ENCODE data around the gene ZNF197.

Gene ZNF197

DNA sequence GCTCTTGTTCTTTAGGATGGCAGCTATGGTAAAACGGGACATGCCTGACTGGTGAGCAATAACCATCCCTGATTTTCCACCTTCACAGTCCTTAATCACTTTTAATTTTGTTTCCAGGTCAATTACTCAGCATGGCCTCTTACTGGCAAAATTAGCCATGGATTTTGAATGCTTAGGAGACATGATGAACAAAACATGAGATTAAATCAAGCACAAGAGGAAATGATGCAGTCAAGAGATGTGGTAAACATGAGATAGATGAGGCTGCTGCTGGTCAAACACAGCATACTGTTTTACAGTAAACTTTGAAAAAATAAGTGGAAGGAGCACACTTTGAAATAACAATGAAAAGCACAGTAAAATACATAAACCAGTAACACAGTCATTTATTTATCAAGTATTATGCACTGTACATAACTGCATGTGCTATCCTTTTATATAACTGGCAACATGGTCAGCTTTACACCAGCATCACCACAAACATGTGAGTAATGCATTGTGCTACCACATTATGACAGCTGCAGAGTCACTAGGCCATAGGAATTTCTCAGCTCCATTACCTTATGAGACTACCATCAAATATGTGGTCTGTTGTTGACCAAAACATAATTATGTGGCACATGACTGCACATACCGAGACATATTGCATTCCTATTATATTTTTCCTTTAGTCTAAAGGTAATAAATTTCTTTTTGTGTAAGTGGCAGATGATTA is 57.5 kb downstream of the ZNF197 start:
- in situ Hi-C loops (cut with MboI; ENCODE audit: low pct_unique_long_range_greater_than_20kb, low sequenced_read_pairs, unreplicated experiment): no loop called here
- no peak for DNase-seq (ENCODE audit: low spot score)
- TF ChIP-seq, protein P1, sequence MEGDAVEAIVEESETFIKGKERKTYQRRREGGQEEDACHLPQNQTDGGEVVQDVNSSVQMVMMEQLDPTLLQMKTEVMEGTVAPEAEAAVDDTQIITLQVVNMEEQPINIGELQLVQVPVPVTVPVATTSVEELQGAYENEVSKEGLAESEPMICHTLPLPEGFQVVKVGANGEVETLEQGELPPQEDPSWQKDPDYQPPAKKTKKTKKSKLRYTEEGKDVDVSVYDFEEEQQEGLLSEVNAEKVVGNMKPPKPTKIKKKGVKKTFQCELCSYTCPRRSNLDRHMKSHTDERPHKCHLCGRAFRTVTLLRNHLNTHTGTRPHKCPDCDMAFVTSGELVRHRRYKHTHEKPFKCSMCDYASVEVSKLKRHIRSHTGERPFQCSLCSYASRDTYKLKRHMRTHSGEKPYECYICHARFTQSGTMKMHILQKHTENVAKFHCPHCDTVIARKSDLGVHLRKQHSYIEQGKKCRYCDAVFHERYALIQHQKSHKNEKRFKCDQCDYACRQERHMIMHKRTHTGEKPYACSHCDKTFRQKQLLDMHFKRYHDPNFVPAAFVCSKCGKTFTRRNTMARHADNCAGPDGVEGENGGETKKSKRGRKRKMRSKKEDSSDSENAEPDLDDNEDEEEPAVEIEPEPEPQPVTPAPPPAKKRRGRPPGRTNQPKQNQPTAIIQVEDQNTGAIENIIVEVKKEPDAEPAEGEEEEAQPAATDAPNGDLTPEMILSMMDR (IDR thresholded peaks at IDR 0.05; ENCODE audit: extremely low read depth, insufficient read depth, missing control alignments): no peak

DNA sequence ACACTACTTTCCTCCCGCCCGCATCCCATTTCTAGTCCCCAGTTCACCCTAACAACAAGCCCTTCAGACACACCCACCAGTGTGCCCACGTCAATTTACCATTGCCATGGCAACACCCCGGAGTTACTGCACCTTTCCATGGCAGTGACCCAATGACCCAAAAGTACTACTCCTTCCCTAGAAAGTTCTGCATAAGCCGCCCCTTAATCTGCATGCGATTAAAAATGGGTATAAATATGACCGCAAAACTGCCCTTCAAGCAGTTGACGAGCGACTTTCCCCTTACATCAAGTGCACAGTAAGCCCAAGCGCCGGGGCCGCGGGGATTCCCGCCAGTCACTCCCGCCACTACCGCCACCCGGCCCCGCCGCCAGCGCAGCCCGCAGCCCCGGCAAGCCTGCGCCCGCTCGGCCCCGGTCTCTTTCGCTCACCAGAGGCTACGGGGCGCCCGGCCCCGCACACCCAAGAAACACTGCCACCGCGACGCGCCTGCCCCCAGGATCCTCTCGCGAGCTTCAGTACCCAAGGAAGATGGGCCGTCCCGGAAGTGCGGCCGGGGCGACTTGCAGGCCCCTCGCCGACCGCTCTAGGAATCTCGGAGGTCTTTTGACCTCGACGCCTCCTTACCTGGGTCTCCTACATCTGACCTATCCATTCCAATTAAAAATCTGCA is 60.4 kb downstream of the ZNF197 start:
- TF ChIP-seq, protein P1 (IDR thresholded peaks at IDR 0.05; ENCODE audit: extremely low read depth, insufficient read depth, missing control alignments): no peak
- peak; percentile 81 for DNase-seq (ENCODE audit: low spot score)
- in situ Hi-C loops (cut with MboI; ENCODE audit: low pct_unique_long_range_greater_than_20kb, low sequenced_read_pairs, unreplicated experiment): no loop called here

DNA sequence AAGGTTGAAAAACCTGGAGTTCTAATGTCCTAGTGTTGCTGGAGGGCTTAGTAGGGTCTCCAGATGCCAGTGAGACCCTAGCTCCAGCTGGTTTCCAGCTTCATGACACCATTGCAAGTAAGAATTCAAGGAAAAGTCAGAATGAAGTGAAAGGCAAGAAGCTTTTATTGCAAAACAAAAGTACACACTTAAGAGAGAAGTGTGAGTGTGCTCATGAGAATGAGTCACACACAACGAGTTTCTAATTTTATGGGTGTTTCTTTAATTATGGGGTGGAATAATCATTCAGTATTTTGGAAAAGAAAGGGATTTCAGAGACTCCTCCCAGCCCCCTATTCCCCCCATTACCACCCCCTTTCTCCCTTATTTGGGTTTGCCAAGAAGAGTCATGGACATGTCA is 63.1 kb downstream of the ZNF197 start:
- in situ Hi-C loops (cut with MboI; ENCODE audit: low pct_unique_long_range_greater_than_20kb, low sequenced_read_pairs, unreplicated experiment): no loop called here
- no peak for DNase-seq (ENCODE audit: low spot score)
- TF ChIP-seq, protein P1 (IDR thresholded peaks at IDR 0.05; ENCODE audit: extremely low read depth, insufficient read depth, missing control alignments): no peak

All from GM13977 (cell line).